IMR-90 (cell line): ENCODE results near the gene ADAM17. TPM values are rescaled to one million over a fixed set of nuclear protein-coding genes. Genes with fewer than 3 reads are reported as not detected.
"Not testable (repeated sequence)": the region's sequence is repeated elsewhere in the genome, so short reads cannot be mapped to it uniquely, and the experiment has no call there.

Experiments used
- ATAC-seq: fragments of 200-7000 bp; cut with Tn5 transposase; 2 replicates; pipeline ENCODE4 v1.9.1; 2020; ENCODE audit warnings: low read depth, mild to moderate bottlenecking, moderate library complexity
- BruUV-seq: library from RNA; stranded (reverse); fragments of 400-500 nt; replicated peaks from 2 replicates; lab custom pipeline; 2021; lab: Mats Ljungman, UMichigan
- CTCF ChIA-PET: fragments of 300-600 bp; formaldehyde crosslinking; extraction: SDS; loops from one replicate; lab custom pipeline; 2021; ENCODE audit warnings: antibody characterized with exemption; lab: Yijun Ruan, JAX
- POLR2A ChIA-PET: fragments of 300-600 bp; sonication (Branson Sonifier 250); formaldehyde crosslinking; loops from one replicate; lab custom pipeline; 2022; ENCODE audit warnings: antibody characterized with exemption; ENCODE audit not compliant: unreplicated experiment; lab: Charles Lee
- DNase-seq: peaks from one replicate; pipeline ENCODE4 v3.0.0; 2013
- H2AFZ ChIP-seq: replicated peaks from 2 replicates; pipeline ENCODE3; 2013; ENCODE audit warnings: low read length, mild to moderate bottlenecking; ENCODE audit not compliant: poor library complexity
- H2AK5ac ChIP-seq: 2 replicates; pipeline ENCODE4 v1.6.1; 2013; ENCODE audit warnings: low read depth, low read length, inconsistent platforms
- H2AK9ac ChIP-seq: replicated peaks from 2 replicates; pipeline ENCODE3; 2013; ENCODE audit warnings: mild to moderate bottlenecking, low read depth, low read length, moderate library complexity; ENCODE audit not compliant: poor library complexity
- H2BK120ac ChIP-seq: 2 replicates; pipeline ENCODE4 v1.6.1; 2013; ENCODE audit warnings: low read depth, low read length, inconsistent platforms
- H2BK15ac ChIP-seq: 3 replicates; pipeline ENCODE4 v1.6.1; 2013; ENCODE audit warnings: low read depth, low read length, inconsistent platforms
- H2BK20ac ChIP-seq: 2 replicates; pipeline ENCODE4 v1.6.1; 2013; ENCODE audit warnings: low read depth, mild to moderate bottlenecking, inconsistent platforms, low read length, moderate library complexity
- H2BK5ac ChIP-seq: 2 replicates; pipeline ENCODE4 v1.6.1; 2013; ENCODE audit warnings: mild to moderate bottlenecking, low read depth, low read length, inconsistent platforms; ENCODE audit not compliant: poor library complexity, severe bottlenecking
- H3K14ac ChIP-seq: replicated peaks from 2 replicates; pipeline ENCODE4 v1.6.1; 2013; ENCODE audit warnings: low read depth, low read length, inconsistent platforms
- H3K18ac ChIP-seq: 2 replicates; pipeline ENCODE4 v1.6.1; 2013; ENCODE audit warnings: low read depth, low read length, control low read depth
- H3K23ac ChIP-seq: 2 replicates; pipeline ENCODE4 v1.6.1; 2013; ENCODE audit warnings: low read depth, low read length, inconsistent platforms
- H3K27ac ChIP-seq: 2 replicates; pipeline ENCODE4 v1.5.1; 2013; ENCODE audit warnings: mild to moderate bottlenecking, control low read depth, low read length; ENCODE audit not compliant: insufficient read depth
- H3K27me3 ChIP-seq: 2 replicates; pipeline ENCODE4 v1.6.1; 2013; ENCODE audit warnings: low read length; ENCODE audit not compliant: control insufficient read depth, insufficient read depth
- H3K36me3 ChIP-seq: 2 replicates; pipeline ENCODE4 v1.6.1; 2013; ENCODE audit warnings: low read length, mixed read lengths; ENCODE audit not compliant: control insufficient read depth, insufficient read depth
- H3K4ac ChIP-seq: 2 replicates; pipeline ENCODE4 v1.6.1; 2013; ENCODE audit warnings: low read depth, low read length, inconsistent platforms
- H3K4me1 ChIP-seq: 2 replicates; pipeline ENCODE4 v1.6.1; 2013; ENCODE audit warnings: low read length, mixed read lengths; ENCODE audit not compliant: control insufficient read depth, insufficient read depth
- H3K4me2 ChIP-seq: 2 replicates; pipeline ENCODE4 v1.6.1; 2013; ENCODE audit warnings: low read depth, mild to moderate bottlenecking, control low read depth, low read length, moderate library complexity
- H3K4me3 ChIP-seq: 2 replicates; pipeline ENCODE4 v1.5.1; 2013; ENCODE audit warnings: low read depth, mild to moderate bottlenecking, control low read depth, low read length, moderate library complexity; ENCODE audit not compliant: insufficient read depth
- H3K56ac ChIP-seq: 2 replicates; pipeline ENCODE4 v1.6.1; 2013; ENCODE audit warnings: low read length, inconsistent platforms; ENCODE audit not compliant: insufficient read depth; ENCODE audit errors: extremely low read depth
- H3K79me1 ChIP-seq, 2 experiments: 2 replicates each; pipeline ENCODE4 v1.6.1; 2013; ENCODE audit warnings: low read length in 2 of 2, inconsistent platforms in 1 of 2, low read depth in 1 of 2
- H3K9ac ChIP-seq: 2 replicates; pipeline ENCODE4 v1.6.1; 2013; ENCODE audit warnings: low read depth, low read length, control low read depth
- H3K9me1 ChIP-seq: 2 replicates; pipeline ENCODE4 v1.6.1; 2013; ENCODE audit warnings: low read length, inconsistent platforms; ENCODE audit not compliant: insufficient read depth
- H3K9me3 ChIP-seq: 2 replicates; pipeline ENCODE4 v1.6.1; 2013; ENCODE audit warnings: low read length; ENCODE audit not compliant: control insufficient read depth, insufficient read depth
- H4K20me1 ChIP-seq: 2 replicates; pipeline ENCODE4 v1.6.1; 2013; ENCODE audit warnings: low read length, inconsistent platforms; ENCODE audit not compliant: insufficient read depth
- H4K5ac ChIP-seq: 2 replicates; pipeline ENCODE4 v1.6.1; 2013; ENCODE audit warnings: mild to moderate bottlenecking, low read depth, low read length, control low read depth
- H4K8ac ChIP-seq, 2 experiments: 2 replicates each; pipeline ENCODE4 v1.6.1; 2013; ENCODE audit warnings: low read depth in 2 of 2, low read length in 2 of 2, control low read depth in 1 of 2, inconsistent platforms in 1 of 2
- H4K91ac ChIP-seq: 2 replicates; pipeline ENCODE4 v1.6.1; 2013; ENCODE audit warnings: low read depth, low read length, inconsistent platforms; ENCODE audit not compliant: insufficient read depth
- WGBS, 2 experiments: methylation state at CpG; one replicate each; pipeline versions ENCODE4 v1.1.5 to v1.1.7; 2013; ENCODE audit warnings: missing lambda C conversion rate in 2 of 2; ENCODE audit not compliant: insufficient read length in 1 of 2; ENCODE audit errors: extremely low coverage in 2 of 2; 5-methylcytosine and 5-hydroxymethylcytosine counted together
- dilution Hi-C: fragments of 300-500 bp; cut with HindIII; formaldehyde crosslinking; loops from one replicate; pipeline ENCODE4 v1.14.3; 2018; ENCODE audit warnings: low sequenced_read_pairs; ENCODE audit not compliant: unreplicated experiment
- in situ Hi-C: fragments of 300-500 bp; cut with MboI; formaldehyde crosslinking; loops from 3 replicates; pipeline ENCODE4 v1.14.3; 2019; ENCODE audit warnings: low sequenced_read_pairs, inconsistent platforms, mixed read lengths
- intact Hi-C: fragments of 100-400 bp; cut with micrococcal nuclease; formaldehyde crosslinking; loops from 2 replicates; pipeline ENCODE4 v1.10.0; 2022
- polyA plus RNA-seq, 3 experiments: library from polyadenylated mRNA; depleted of rRNA; stranded (reverse); fragments of >200 nt; gene quantifications; 2 replicates each; pipeline ENCODE4 v1.2.3, GENCODE V29; 2012; ENCODE audit warnings: low replicate concordance in 1 of 3
- total RNA-seq: library from RNA; depleted of rRNA; stranded (reverse); fragments of >200 nt; gene quantifications from 2 replicates; pipeline ENCODE4 v1.2.3, GENCODE V29; 2012

ADAM17 gene
- total and polyA plus RNA-seq, 2 of the 4 experiments (the other 2 are of a cell fraction), result 9.6 to 34.4 TPM

DNA sequence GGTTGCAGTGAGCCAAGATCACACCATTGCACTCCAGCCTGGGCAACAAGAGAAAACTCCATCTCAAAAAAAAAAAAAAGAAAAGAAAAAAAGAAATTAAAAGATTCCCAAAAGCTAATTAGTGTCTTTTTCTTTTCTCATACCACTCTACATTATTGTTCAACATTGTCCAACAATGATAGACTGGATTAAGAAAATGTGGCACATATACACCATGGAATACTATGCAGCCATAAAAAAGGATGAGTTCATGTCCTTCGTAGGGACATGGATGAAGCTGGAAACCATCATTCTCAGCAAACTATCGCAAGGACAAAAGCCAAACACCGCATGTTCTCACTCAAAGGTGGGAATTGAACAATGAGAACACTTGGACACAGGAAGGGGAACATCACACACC is 41.7 kb downstream of the ADAM17 start:
- CTCF ChIA-PET, result interaction anchor here (0.6 kb wide), 1 partner anchor 26 kb away, joined by 3 read pairs; no protein-coding TSS in a partner anchor
- POLR2A ChIA-PET, H4K20me1 ChIP-seq, H3K14ac ChIP-seq, ATAC-seq, H2AK9ac ChIP-seq, H4K5ac ChIP-seq, H3K4me2 ChIP-seq, H2AFZ ChIP-seq, H2BK5ac ChIP-seq, H3K9ac ChIP-seq, H3K27ac ChIP-seq, H3K4ac ChIP-seq, H3K18ac ChIP-seq, H3K56ac ChIP-seq, intact Hi-C loops, H3K27me3 ChIP-seq, H4K8ac ChIP-seq, dilution Hi-C loops, H3K9me1 ChIP-seq, in situ Hi-C loops, H4K91ac ChIP-seq, H3K23ac ChIP-seq, BruUV-seq, H3K9me3 ChIP-seq, H2BK20ac ChIP-seq, H2BK15ac ChIP-seq, H3K4me1 ChIP-seq, H3K4me3 ChIP-seq, H2BK120ac ChIP-seq, DNase-seq, H2AK5ac ChIP-seq: not testable (repeated sequence)
- WGBS, 2 experiments, result no CpG with 5 or more reads among the region's 3 CpGs
- Histone ChIP-seq H3K36me3 (peaks cover 26% of the 10 kb centered on the region), H3K79me1 (peaks cover 8 to 15% of the 10 kb centered on the region in 2 experiments; a peak in 3 of 4 replicates)
